Transverse colon (tissue), 4 donors: Measurements from ENCODE around the gene CFAP97D2. TPM values are rescaled to one million over a fixed set of nuclear protein-coding genes. Genes with fewer than 3 reads are reported as not detected.
"Not testable (repeated sequence)": the region's sequence is repeated elsewhere in the genome, so short reads cannot be mapped to it uniquely, and the experiment has no call there.

Experiments
- DNase-seq: peaks from one replicate; pipeline ENCODE4 v3.0.0-alpha.2; 2019
- H3K27ac ChIP-seq, 4 donors: fragments of 200-600 bp; sonication (generic); 2 replicates each; pipeline ENCODE4 v1.5.1; 2016 to 2018; ENCODE audit warnings: inconsistent platforms in 4 of 4
- H3K27me3 ChIP-seq: fragments of 200-600 bp; sonication (generic); 2 replicates; pipeline ENCODE4 v1.5.1; 2017; ENCODE audit warnings: inconsistent platforms
- H3K36me3 ChIP-seq, 4 donors: fragments of 200-600 bp; sonication (generic); 2 replicates each; pipeline ENCODE4 v1.5.1; 2017 to 2019; ENCODE audit warnings: inconsistent platforms in 4 of 4
- H3K4me1 ChIP-seq, 4 donors: fragments of 200-600 bp; sonication (generic); 2 replicates each; pipeline ENCODE4 v1.5.1; 2017 to 2020; ENCODE audit warnings: inconsistent platforms in 4 of 4
- H3K4me3 ChIP-seq, 4 donors: fragments of 200-600 bp; sonication (generic); 1 replicate in 1 of 4; 2 replicates in 3 of 4; pipeline versions ENCODE4 v1.5.1 to v1.6.1; 2017 to 2019; ENCODE audit warnings: inconsistent platforms in 4 of 4
- H3K9me3 ChIP-seq, 2 donors: fragments of 200-600 bp; sonication (generic); 2 replicates each; pipeline ENCODE4 v1.5.1; 2017 to 2019; ENCODE audit warnings: inconsistent platforms in 2 of 2
- EP300 ChIP-seq: sonication (generic); formaldehyde crosslinking; IDR thresholded peaks from one replicate; pipeline ENCODE4 v1.6.1; 2017; ENCODE audit warnings: antibody characterized with exemption, low read depth
- POLR2A ChIP-seq: fragments of 450-650 bp; IDR thresholded peaks from one replicate; pipeline ENCODE4 v1.6.1; 2016; ENCODE audit warnings: antibody characterized with exemption, mild to moderate bottlenecking, moderate library complexity
- POLR2AphosphoS5 ChIP-seq, 3 donors: sonication (generic); formaldehyde crosslinking; IDR thresholded peaks; one replicate each; pipeline ENCODE4 v1.6.1; 2016; ENCODE audit warnings: antibody characterized with exemption in 3 of 3
- whole genome bisulfite sequencing, 2 donors: methylation state at CpG; one replicate each; pipeline ENCODE4 v1.1.5; 2018; ENCODE audit warnings: low coverage in 1 of 2; 5-methylcytosine and 5-hydroxymethylcytosine counted together
- in situ Hi-C, 4 donors: fragments of 200-750 bp; cut with MboI; loops; one replicate each; pipeline versions ENCODE4 v1.15.0 to v1.15.1; 2017; ENCODE audit warnings: low sequenced_read_pairs in 3 of 4, low pct_ligation_motif_present in 1 of 4, low pct_unique_long_range_greater_than_20kb in 1 of 4
- intact Hi-C: fragments of 100-400 bp; cut with DNase I; formaldehyde crosslinking; loops from one replicate; pipeline ENCODE4 v1.15.1; 2023; ENCODE audit warnings: low total_unique reads
- total RNA-seq, 4 donors: library from RNA; depleted of rRNA; stranded (reverse); fragments of >200 nt; gene quantifications; one replicate each; pipeline ENCODE4 v1.1.0, GENCODE V29; 2016
- TF ChIP-seq, protein P1 (sequence below), 5 experiments: fragments of 200-600 bp in 3 of 5; fragments of 450-650 bp in 2 of 5; sonication (generic) in 3 of 5; IDR thresholded peaks; 1 replicate in 2 of 5; 2 replicates in 3 of 5; pipeline ENCODE4 v1.5.1; 2016 to 2017; ENCODE audit warnings: antibody characterized with exemption in 5 of 5, inconsistent platforms in 3 of 5, mild to moderate bottlenecking in 2 of 5, moderate library complexity in 1 of 5

Gene CFAP97D2
- total RNA-seq, 4 donors from 2014 or later: not detected

DNA sequence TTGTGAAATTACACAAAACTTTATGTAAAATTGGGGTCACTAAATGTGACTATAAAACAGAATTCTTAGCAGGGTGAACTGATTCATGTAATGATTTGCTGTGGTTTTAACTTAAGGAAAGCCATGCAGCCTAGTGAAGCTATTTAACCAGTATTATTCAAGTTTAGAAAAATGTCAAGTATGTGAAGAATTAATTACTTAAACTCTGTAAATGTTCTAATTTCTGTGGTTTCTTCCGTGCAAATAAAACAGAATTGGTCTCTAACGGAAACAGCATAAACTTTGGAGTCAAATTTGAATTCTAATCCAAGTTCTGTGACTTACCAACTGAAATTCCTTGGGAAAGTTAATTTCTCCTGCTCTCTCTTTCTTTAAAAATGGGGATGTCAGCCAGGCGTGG, 69.0 kb downstream of the CFAP97D2 start:
- Histone ChIP-seq H3K4me1 (no peaks in the 10 kb centered on the region), H3K4me3 (no peak overlapping the region)
- intact Hi-C loops: no loop called here

DNA sequence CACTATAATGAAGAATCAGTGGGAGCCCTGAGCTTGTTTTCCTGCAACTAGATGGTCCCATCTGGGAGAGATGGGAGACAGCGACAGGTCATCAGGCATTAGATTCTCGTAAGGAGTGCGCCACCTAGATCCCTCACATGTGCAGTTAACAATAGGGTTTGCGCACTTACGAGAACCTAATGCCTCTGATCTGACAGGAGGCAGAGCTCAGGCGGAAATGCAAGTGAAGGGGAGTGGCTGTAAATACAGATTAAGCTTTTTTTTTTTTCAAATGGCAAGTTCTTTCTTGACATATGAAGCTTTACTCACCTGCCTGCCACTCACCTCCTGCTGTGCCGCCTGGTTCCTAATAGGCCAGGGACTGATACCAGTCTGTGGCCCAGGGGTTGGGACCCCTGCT, 70.0 kb downstream of the CFAP97D2 start:
- Histone ChIP-seq H3K36me3 (peaks cover 0 to 78% (median 37%) of the 10 kb centered on the region in 4 donors), H3K4me1 (no peaks in the 10 kb centered on the region), H3K27me3 (no peaks in the 10 kb centered on the region), H3K4me3 (no peak overlapping the region), H3K27ac (no peak overlapping the region), H3K9me3 (no peaks in the 10 kb centered on the region)
- WGBS, 2 donors: 80 to 92% methylated on average over 5 to 7 of the region's 7 CpGs
- intact Hi-C loops (no loop called here), in situ Hi-C loops (no loop called here)
- TF ChIP-seq, protein P1, sequence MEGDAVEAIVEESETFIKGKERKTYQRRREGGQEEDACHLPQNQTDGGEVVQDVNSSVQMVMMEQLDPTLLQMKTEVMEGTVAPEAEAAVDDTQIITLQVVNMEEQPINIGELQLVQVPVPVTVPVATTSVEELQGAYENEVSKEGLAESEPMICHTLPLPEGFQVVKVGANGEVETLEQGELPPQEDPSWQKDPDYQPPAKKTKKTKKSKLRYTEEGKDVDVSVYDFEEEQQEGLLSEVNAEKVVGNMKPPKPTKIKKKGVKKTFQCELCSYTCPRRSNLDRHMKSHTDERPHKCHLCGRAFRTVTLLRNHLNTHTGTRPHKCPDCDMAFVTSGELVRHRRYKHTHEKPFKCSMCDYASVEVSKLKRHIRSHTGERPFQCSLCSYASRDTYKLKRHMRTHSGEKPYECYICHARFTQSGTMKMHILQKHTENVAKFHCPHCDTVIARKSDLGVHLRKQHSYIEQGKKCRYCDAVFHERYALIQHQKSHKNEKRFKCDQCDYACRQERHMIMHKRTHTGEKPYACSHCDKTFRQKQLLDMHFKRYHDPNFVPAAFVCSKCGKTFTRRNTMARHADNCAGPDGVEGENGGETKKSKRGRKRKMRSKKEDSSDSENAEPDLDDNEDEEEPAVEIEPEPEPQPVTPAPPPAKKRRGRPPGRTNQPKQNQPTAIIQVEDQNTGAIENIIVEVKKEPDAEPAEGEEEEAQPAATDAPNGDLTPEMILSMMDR (IDR thresholded peaks at IDR 0.05): no peak
- TF ChIP-seq POLR2AphosphoS5 (IDR thresholded peaks at IDR 0.05) (no peak), EP300 (no peak), POLR2A (no peak)
- no peak for DNase-seq

More for the DNA sequence above, 69.0 kb downstream of the CFAP97D2 start:
- DNase-seq: no peak
- Histone ChIP-seq H3K27ac (no peak overlapping the region), H3K27me3 (no peaks in the 10 kb centered on the region), H3K9me3 (no peaks in the 10 kb centered on the region), H3K36me3 (peaks cover 0 to 88% (median 37%) of the 10 kb centered on the region in 4 donors)
- WGBS, 2 donors: 76 to 82% methylated on average over 3 of the region's 3 CpGs
- in situ Hi-C loops: no loop called here
- TF ChIP-seq POLR2A (no peak), EP300 (no peak), POLR2AphosphoS5 (IDR thresholded peaks at IDR 0.05) (no peak)
- TF ChIP-seq, protein P1 (IDR thresholded peaks at IDR 0.05): no peak

DNA sequence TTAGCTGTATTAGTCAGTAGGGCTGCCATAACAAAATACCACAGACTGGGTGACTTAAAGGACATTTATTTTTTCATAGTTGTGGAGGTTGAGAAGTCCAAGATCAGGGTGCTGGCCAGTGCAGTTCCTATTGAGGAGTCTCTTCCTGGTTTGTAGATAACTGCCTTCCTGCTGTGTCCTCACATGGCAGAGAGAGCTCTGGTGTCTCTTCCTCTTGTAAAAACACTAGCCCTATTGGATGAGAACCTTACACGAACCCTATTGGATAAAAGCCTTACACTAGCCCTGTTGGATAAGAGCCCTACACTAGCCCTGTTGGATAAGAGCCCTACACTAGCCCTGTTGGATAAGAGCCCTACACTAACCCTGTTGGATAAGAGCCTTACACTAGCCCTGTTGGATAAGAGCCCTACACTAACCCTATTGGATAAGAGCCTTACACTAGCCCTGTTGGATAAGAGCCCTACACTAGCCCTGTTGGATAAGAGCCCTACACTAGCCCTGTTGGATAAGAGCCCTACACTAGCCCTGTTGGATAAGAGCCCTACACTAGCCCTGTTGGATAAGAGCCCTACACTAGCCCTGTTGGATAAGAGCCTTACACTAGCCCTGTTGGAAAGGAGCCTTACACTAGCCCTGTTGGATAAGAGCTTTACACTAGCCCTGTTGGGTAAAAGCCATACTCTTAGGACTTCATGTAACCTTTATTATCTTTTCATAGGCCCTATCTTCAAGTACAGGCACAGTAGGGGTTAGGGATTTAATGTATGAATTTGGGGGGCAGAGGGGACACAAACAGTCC, 72.8 kb downstream of the CFAP97D2 start:
- 94 to 100% methylated on average over 1 of the region's 1 CpG for WGBS, 2 donors
- intact Hi-C loops, DNase-seq, H3K4me1 ChIP-seq, in situ Hi-C loops, H3K27ac ChIP-seq, H3K27me3 ChIP-seq, H3K4me3 ChIP-seq, H3K9me3 ChIP-seq: not testable (repeated sequence)
- peaks cover 0 to 66% (median 28%) of the 10 kb centered on the region in 4 donors for H3K36me3 ChIP-seq

DNA sequence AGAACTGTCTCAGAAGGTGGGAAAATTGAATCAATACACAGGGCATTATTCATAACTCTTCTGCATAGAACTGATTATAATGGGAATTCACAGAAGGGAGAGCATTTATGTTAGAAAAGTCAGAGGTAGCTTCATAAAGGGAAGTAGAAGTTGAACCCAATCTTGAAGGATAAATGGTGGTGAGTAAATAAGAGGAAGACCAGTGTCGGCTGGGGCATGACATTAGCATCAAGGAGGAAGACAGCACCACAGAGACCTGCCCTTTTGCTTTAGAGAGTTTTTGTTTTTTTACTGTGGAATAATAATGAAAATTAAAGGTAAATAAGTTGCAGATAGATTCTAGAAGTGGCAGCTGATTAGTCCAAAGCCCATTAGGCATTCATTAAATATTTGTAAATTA, 77.5 kb downstream of the CFAP97D2 start:
- no peak for TF ChIP-seq POLR2AphosphoS5 (IDR thresholded peaks at IDR 0.05)
- TF ChIP-seq, protein P1 (IDR thresholded peaks at IDR 0.05): no peak
- no peak for TF ChIP-seq EP300
- TF ChIP-seq POLR2A: no peak
- peaks cover 0 to 69% (median 18%) of the 10 kb centered on the region in 4 donors for H3K36me3 ChIP-seq
- H3K27ac ChIP-seq: no peak overlapping the region
- in situ Hi-C loops: no loop called here
- intact Hi-C loops: no loop called here
- peaks cover 0 to 11% (median 5%) of the 10 kb centered on the region in 4 donors for H3K4me1 ChIP-seq
- H3K9me3 ChIP-seq: no peaks in the 10 kb centered on the region
- whole genome bisulfite sequencing, 2 donors: 78 to 87% methylated on average over 1 of the region's 1 CpG
- no peak overlapping the region for H3K4me3 ChIP-seq
- DNase-seq: no peak
- H3K27me3 ChIP-seq: no peaks in the 10 kb centered on the region
